ENCODE results near the gene PNCK. TPM values are rescaled to one million over a fixed set of nuclear protein-coding genes. Genes with fewer than 3 reads are reported as not detected.

The PNCK gene
- total RNA-seq, 1 experiment from 2014 or later: 0.84 TPM

GRCh38 chrX:153700967-153701366 is 27.4 kb upstream of the PNCK start:
- Histone ChIP-seq H2AFZ (ENCODE audit: low read depth, low read length, poor library complexity, severe bottlenecking) (no peak overlapping the region), H3K4me2 (ENCODE audit: low read length) (no peak overlapping the region), H3K9me3 (ENCODE audit: control insufficient read depth in 1 of 2, insufficient read depth in 1 of 2, low read depth in 1 of 2, low read length in 2 of 2) (no peaks in the 10 kb centered on the region), H3K4me3 (replicated peaks in 1 of 2; ENCODE audit: low read depth in 1 of 2, low read length in 2 of 2) (no peak overlapping the region), H3K4me1 (ENCODE audit: control insufficient read depth in 1 of 2, insufficient read depth in 2 of 2, low read length in 2 of 2) (no peaks in the 10 kb centered on the region), H3K9me2 (ENCODE audit: insufficient read depth) (no peaks in the 10 kb centered on the region), H3K79me2 (ENCODE audit: insufficient read depth, low read length) (no peaks in the 10 kb centered on the region), H3K27me3 (ENCODE audit: insufficient read depth, low read length) (no peaks in the 10 kb centered on the region), H4K20me1 (ENCODE audit: insufficient read depth) (no peaks in the 10 kb centered on the region), H3K27ac (ENCODE audit: low read depth, low read length) (no peak overlapping the region), H3K36me3 (ENCODE audit: control insufficient read depth in 1 of 2, insufficient read depth in 2 of 2, low read length in 2 of 2) (no peaks in the 10 kb centered on the region), H3K9ac (ENCODE audit: low read length) (no peak overlapping the region)
- no peak for ATAC-seq
- POLR2A ChIA-PET: no interaction called here
- intact Hi-C loops (cut with micrococcal nuclease): no loop called here
- CTCF ChIA-PET: no interaction called here
- RAD21 ChIA-PET (ENCODE audit: low non-redundant PET in 1 of 2, low total read pairs in 2 of 2, uncharacterized antibody in 2 of 2, unreplicated experiment in 2 of 2): no interaction called here
- no peak for TF ChIP-seq ZFX (IDR thresholded peaks at IDR 0.05)
- no peak for TF ChIP-seq RAD21 (IDR thresholded peaks at IDR 0.05; ENCODE audit: low read depth)
- TF ChIP-seq POLR2A (IDR thresholded peaks at IDR 0.05; ENCODE audit: borderline replicate concordance, extremely low read depth, insufficient read depth, insufficient read length): no peak
- TF ChIP-seq EGR1 (IDR thresholded peaks at IDR 0.05; ENCODE audit: low read depth): no peak
- no peak for TF ChIP-seq SRF (IDR thresholded peaks at IDR 0.05; ENCODE audit: low read depth)
- TF ChIP-seq MAX (IDR thresholded peaks at IDR 0.05): no peak
- TF ChIP-seq SP1 (IDR thresholded peaks at IDR 0.05; ENCODE audit: low read depth): no peak
- TF ChIP-seq EZH2 (IDR thresholded peaks at IDR 0.05): no peak
- no peak for TF ChIP-seq YY1 (IDR thresholded peaks at IDR 0.05; ENCODE audit: extremely low read depth, insufficient replicate concordance, low read depth, low read length)
- TF ChIP-seq, protein P1, sequence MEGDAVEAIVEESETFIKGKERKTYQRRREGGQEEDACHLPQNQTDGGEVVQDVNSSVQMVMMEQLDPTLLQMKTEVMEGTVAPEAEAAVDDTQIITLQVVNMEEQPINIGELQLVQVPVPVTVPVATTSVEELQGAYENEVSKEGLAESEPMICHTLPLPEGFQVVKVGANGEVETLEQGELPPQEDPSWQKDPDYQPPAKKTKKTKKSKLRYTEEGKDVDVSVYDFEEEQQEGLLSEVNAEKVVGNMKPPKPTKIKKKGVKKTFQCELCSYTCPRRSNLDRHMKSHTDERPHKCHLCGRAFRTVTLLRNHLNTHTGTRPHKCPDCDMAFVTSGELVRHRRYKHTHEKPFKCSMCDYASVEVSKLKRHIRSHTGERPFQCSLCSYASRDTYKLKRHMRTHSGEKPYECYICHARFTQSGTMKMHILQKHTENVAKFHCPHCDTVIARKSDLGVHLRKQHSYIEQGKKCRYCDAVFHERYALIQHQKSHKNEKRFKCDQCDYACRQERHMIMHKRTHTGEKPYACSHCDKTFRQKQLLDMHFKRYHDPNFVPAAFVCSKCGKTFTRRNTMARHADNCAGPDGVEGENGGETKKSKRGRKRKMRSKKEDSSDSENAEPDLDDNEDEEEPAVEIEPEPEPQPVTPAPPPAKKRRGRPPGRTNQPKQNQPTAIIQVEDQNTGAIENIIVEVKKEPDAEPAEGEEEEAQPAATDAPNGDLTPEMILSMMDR (IDR thresholded peaks at IDR 0.05 in 2 of 3, conservative IDR thresholded peaks at IDR 0.05 in 1 of 3; ENCODE audit: borderline replicate concordance in 1 of 3, insufficient read depth in 1 of 3, low read depth in 2 of 3, low read length in 2 of 3): no peak
- TF ChIP-seq POLR2AphosphoS5 (IDR thresholded peaks at IDR 0.05; ENCODE audit: low read depth, low read length): no peak
- no peak for TF ChIP-seq CEBPB (IDR thresholded peaks at IDR 0.05; ENCODE audit: low read depth)
- TF ChIP-seq FOSL1 (IDR thresholded peaks at IDR 0.05; ENCODE audit: low read depth): no peak
- TF ChIP-seq, protein P2, sequence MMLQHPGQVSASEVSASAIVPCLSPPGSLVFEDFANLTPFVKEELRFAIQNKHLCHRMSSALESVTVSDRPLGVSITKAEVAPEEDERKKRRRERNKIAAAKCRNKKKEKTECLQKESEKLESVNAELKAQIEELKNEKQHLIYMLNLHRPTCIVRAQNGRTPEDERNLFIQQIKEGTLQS (IDR thresholded peaks at IDR 0.05): no peak
- TF ChIP-seq EZH2phosphoT487 (IDR thresholded peaks at IDR 0.05; ENCODE audit: borderline replicate concordance): no peak
- TF ChIP-seq ZBTB33 (IDR thresholded peaks at IDR 0.05; ENCODE audit: extremely low read depth, insufficient replicate concordance, low read length): no peak
- TF ChIP-seq CBX3 (IDR thresholded peaks at IDR 0.05; ENCODE audit: low read depth): no peak
- no peak for TF ChIP-seq JUND (IDR thresholded peaks at IDR 0.05)
- TF ChIP-seq TCF7L2 (IDR thresholded peaks at IDR 0.05; ENCODE audit: borderline replicate concordance, extremely low read depth, insufficient read depth, insufficient read length): no peak
- TF ChIP-seq, protein P3, sequence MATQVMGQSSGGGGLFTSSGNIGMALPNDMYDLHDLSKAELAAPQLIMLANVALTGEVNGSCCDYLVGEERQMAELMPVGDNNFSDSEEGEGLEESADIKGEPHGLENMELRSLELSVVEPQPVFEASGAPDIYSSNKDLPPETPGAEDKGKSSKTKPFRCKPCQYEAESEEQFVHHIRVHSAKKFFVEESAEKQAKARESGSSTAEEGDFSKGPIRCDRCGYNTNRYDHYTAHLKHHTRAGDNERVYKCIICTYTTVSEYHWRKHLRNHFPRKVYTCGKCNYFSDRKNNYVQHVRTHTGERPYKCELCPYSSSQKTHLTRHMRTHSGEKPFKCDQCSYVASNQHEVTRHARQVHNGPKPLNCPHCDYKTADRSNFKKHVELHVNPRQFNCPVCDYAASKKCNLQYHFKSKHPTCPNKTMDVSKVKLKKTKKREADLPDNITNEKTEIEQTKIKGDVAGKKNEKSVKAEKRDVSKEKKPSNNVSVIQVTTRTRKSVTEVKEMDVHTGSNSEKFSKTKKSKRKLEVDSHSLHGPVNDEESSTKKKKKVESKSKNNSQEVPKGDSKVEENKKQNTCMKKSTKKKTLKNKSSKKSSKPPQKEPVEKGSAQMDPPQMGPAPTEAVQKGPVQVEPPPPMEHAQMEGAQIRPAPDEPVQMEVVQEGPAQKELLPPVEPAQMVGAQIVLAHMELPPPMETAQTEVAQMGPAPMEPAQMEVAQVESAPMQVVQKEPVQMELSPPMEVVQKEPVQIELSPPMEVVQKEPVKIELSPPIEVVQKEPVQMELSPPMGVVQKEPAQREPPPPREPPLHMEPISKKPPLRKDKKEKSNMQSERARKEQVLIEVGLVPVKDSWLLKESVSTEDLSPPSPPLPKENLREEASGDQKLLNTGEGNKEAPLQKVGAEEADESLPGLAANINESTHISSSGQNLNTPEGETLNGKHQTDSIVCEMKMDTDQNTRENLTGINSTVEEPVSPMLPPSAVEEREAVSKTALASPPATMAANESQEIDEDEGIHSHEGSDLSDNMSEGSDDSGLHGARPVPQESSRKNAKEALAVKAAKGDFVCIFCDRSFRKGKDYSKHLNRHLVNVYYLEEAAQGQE (IDR thresholded peaks at IDR 0.05; ENCODE audit: low read depth): no peak
- BruUV-seq (replicated peaks): no TSS peak
- DNase-seq (ENCODE audit: low read depth, low spot score): no peak
